ENCODE measurements around the gene SPATA20. TPM values are rescaled to one million over a fixed set of nuclear protein-coding genes. Genes with fewer than 3 reads are reported as not detected.
A peak's percentile ranks its signal among the peaks of the same experiment; 100 is the strongest.

The SPATA20 gene
- total and polyA plus RNA-seq, 2 of the 4 experiments (the other 2 are of a cell fraction) = 17.0 to 35.0 TPM

DNA sequence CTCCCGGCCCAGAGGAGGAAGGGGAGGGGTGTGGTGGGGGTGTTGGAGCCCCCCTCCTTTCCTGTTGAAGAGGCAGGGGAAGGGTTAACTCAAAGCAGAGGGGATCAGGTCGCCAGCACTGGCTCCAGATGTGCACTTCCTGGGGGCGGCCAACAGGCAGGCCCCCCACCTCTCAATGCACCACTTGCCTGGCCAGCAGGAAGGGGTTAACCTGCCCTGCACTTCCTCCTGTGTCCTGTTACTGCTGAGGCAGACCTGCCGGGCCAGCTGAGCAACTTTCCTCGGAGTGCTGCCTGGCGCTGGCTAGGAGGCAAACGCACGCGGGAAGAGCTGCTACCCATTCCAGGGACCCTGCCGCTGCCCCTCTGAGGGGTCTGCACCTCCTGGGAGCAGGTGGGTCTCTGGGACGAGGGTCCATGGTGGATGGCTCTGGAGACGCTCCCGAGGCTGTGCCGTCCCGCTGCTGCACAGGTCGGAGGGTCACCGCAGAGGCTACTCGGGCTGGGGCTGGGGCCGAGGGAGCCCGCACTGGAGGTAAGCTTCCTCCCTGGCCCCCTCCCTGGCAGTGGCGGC lies 14.4 kb upstream of the SPATA20 start, which contains the start of gene EPN3:
TSS of gene EPN3 (plus strand) at position 284 of the 573 bp plus-strand sequence. CDS start 3,822 bp downstream, outside the sequence.
- Histone ChIP-seq H3K4me2 (ENCODE audit: low read depth, low read length) (no peak within 1 kb of the TSS; the same call in 1 of the 2 replicates), H3K4ac (ENCODE audit: low read depth, low read length) (no peak within 1 kb of the TSS), H3K9me1 (ENCODE audit: insufficient read depth, low read length) (no peaks in the 10 kb centered on the region), H2BK5ac (ENCODE audit: low read depth, low read length, poor library complexity, severe bottlenecking) (no peak within 1 kb of the TSS), H3K18ac (ENCODE audit: low read depth, low read length) (no peak within 1 kb of the TSS), H3K56ac (ENCODE audit: extremely low read depth, insufficient read depth, low read length) (no peak within 1 kb of the TSS), H4K8ac (ENCODE audit: low read depth in 2 of 2, low read length in 2 of 2) (no peak within 1 kb of the TSS), H3K4me1 (ENCODE audit: control insufficient read depth, insufficient read depth, low read length) (peaks cover 11% of the 10 kb centered on the region; the same call in 1 of the 2 replicates), H2AK9ac (replicated peaks; ENCODE audit: low read depth, low read length, poor library complexity) (peak within 1 kb of the TSS; percentile 30), H3K36me3 (ENCODE audit: control insufficient read depth, insufficient read depth, low read length) (no peaks in the 10 kb centered on the region), H2BK15ac (ENCODE audit: low read depth, low read length) (no peak within 1 kb of the TSS), H3K9me3 (ENCODE audit: control insufficient read depth, insufficient read depth, low read length) (no peaks in the 10 kb centered on the region), H3K23ac (ENCODE audit: low read depth, low read length) (no peak within 1 kb of the TSS), H2BK120ac (ENCODE audit: low read depth, low read length) (no peak within 1 kb of the TSS), H3K79me1 (ENCODE audit: low read depth in 1 of 2, low read length in 2 of 2) (no peaks in the 10 kb centered on the region), H2AFZ (replicated peaks; ENCODE audit: low read length, poor library complexity) (peak within 1 kb of the TSS; percentile 10), H2AK5ac (ENCODE audit: low read depth, low read length) (no peak within 1 kb of the TSS), H4K91ac (ENCODE audit: insufficient read depth, low read depth, low read length) (no peak within 1 kb of the TSS), H3K27ac (ENCODE audit: insufficient read depth, low read length) (no peak within 1 kb of the TSS), H3K14ac (replicated peaks; ENCODE audit: low read depth, low read length) (no peak within 1 kb of the TSS), H4K5ac (ENCODE audit: low read depth, low read length) (no peak within 1 kb of the TSS), H3K27me3 (ENCODE audit: control insufficient read depth, insufficient read depth, low read length) (peaks cover 58% of the 10 kb centered on the region), H4K20me1 (ENCODE audit: insufficient read depth, low read length) (no peaks in the 10 kb centered on the region; the same call in 1 of the 2 replicates), H3K4me3 (ENCODE audit: insufficient read depth, low read depth, low read length) (no peak within 1 kb of the TSS), H3K9ac (ENCODE audit: low read depth, low read length) (no peak within 1 kb of the TSS), H2BK20ac (ENCODE audit: low read depth, low read length) (no peak within 1 kb of the TSS)
- BruUV-seq (replicated peaks) = no TSS peak
- ChIA-PET CTCF (no interaction called here), POLR2A (ENCODE audit: unreplicated experiment) (no interaction called here)
- in situ Hi-C loops (cut with MboI; ENCODE audit: low sequenced_read_pairs) (no loop called here), intact Hi-C loops (cut with micrococcal nuclease) (no loop called here), dilution Hi-C loops (cut with HindIII; ENCODE audit: low sequenced_read_pairs, unreplicated experiment) (no loop called here)
- DNase-seq (no peak), ATAC-seq (ENCODE audit: low read depth) (no peak)
- WGBS, 2 experiments (ENCODE audit: extremely low coverage in 2 of 2, insufficient read length in 1 of 2) = 4% methylated on average over 7 of the region's 21 CpGs; no CpG with 5 or more reads in 1 of the 2 experiments
- TF ChIP-seq MAFK (IDR thresholded peaks at IDR 0.05; ENCODE audit: low read depth, low read length) = no peak
